Measurements from ENCODE around the gene PPIL4. TPM values are rescaled to one million over a fixed set of nuclear protein-coding genes. Genes with fewer than 3 reads are reported as not detected.

Gene PPIL4
- total and polyA plus RNA-seq, 2 of the 13 experiments (the other 11 are each of a cell fraction or from before 2014, with no cell fraction given), result 5.5 to 46.0 TPM

GRCh38 chr6:149458806-149459205 lies 87.0 kb downstream of the PPIL4 start:
- Histone ChIP-seq H3K79me2 (ENCODE audit: insufficient read depth, low read length) (no peaks in the 10 kb centered on the region), H3K27me3 (ENCODE audit: control insufficient read depth in 1 of 2, insufficient read depth in 2 of 2, low read length in 2 of 2) (no peaks in the 10 kb centered on the region), H3K9ac (ENCODE audit: insufficient read depth, low read depth, low read length) (no peak overlapping the region), H3K27ac (ENCODE audit: extremely low read length, insufficient read depth, low read length) (no peak overlapping the region), H3K4me1 (ENCODE audit: insufficient read depth, low read length) (peaks cover 19% of the 10 kb centered on the region), H4K20me1 (ENCODE audit: insufficient read depth, low read length) (no peaks in the 10 kb centered on the region), H3K4me2 (ENCODE audit: low read depth, low read length) (no peak overlapping the region), H3K9me3 (ENCODE audit: low read length) (no peaks in the 10 kb centered on the region), H3K36me3 (replicated peaks in 1 of 2; ENCODE audit: control insufficient read depth in 1 of 2, insufficient read depth in 2 of 2, low read length in 2 of 2) (no peaks in the 10 kb centered on the region; a peak in 1 of 5 replicates), H2AFZ (ENCODE audit: low read length) (no peak overlapping the region), H3K4me3 (replicated peaks in 1 of 3; ENCODE audit: insufficient read depth in 1 of 3, low read depth in 2 of 3, low read length in 3 of 3) (no peak overlapping the region)
- ChIA-PET POLR2A (no interaction called here), CTCF (ENCODE audit: low intra/inter-chr PET ratio, low total read pairs) (no interaction called here)
- DNase-seq (ENCODE audit: low spot score), result no peak
- in situ Hi-C loops (cut with HindIII; ENCODE audit: extremely low pct_ligation_motif_present, low pct_unique_long_range_greater_than_20kb), result no loop called here
- FAIRE-seq, result no peak
- WGBS (ENCODE audit: low lambda C conversion rate), result 93% methylated on average over 1 of the region's 1 CpG
- BruUV-seq (replicated peaks), result no TSS peak
- no peak for TF ChIP-seq BCL6 (CRISPR knock-in tag; IDR thresholded peaks at IDR 0.05)
- no peak for TF ChIP-seq HOMEZ (CRISPR knock-in tag; IDR thresholded peaks at IDR 0.05; ENCODE audit: low read depth)
- no peak for TF ChIP-seq PHF20 (CRISPR knock-in tag; IDR thresholded peaks at IDR 0.05)
- TF ChIP-seq KLF12 (CRISPR knock-in tag; IDR thresholded peaks at IDR 0.05; ENCODE audit: borderline replicate concordance), result no peak
- TF ChIP-seq ZNF558 (CRISPR knock-in tag; IDR thresholded peaks at IDR 0.05; ENCODE audit: borderline replicate concordance), result no peak
- TF ChIP-seq ZSCAN25 (CRISPR knock-in tag; IDR thresholded peaks at IDR 0.05), result no peak
- no peak for TF ChIP-seq KLF6 (CRISPR knock-in tag; IDR thresholded peaks at IDR 0.05)
- no peak for TF ChIP-seq TEF (CRISPR knock-in tag; IDR thresholded peaks at IDR 0.05)
- no peak for TF ChIP-seq SMAD9 (CRISPR knock-in tag; IDR thresholded peaks at IDR 0.05)
- no peak for TF ChIP-seq GMEB2 (CRISPR knock-in tag; IDR thresholded peaks at IDR 0.05; ENCODE audit: low read depth)
- TF ChIP-seq E2F1 (CRISPR knock-in tag; IDR thresholded peaks at IDR 0.05), result no peak
- no peak for TF ChIP-seq ZSCAN12 (CRISPR knock-in tag; IDR thresholded peaks at IDR 0.05)
- TF ChIP-seq ZNF891 (CRISPR knock-in tag; IDR thresholded peaks at IDR 0.05), result no peak
- no peak for TF ChIP-seq ZNF563 (CRISPR knock-in tag; IDR thresholded peaks at IDR 0.05)
- TF ChIP-seq SMC3 (IDR thresholded peaks at IDR 0.05; ENCODE audit: low read length), result no peak
- no peak for ATAC-seq
- intact Hi-C loops (cut with micrococcal nuclease; ENCODE audit: unreplicated experiment), result no loop called here
